K562 (cell line): ENCODE results near the gene CNR2. TPM values are rescaled to one million over a fixed set of nuclear protein-coding genes. Genes with fewer than 3 reads are reported as not detected.

Experiments used
- BACH1 ChIP-seq: fragments of 200-800 bp; sonication (Bioruptor generic); IDR thresholded peaks from 2 replicates; pipeline ENCODE4 v1.6.1; 2016; ENCODE audit warnings: missing genetic modification characterization, missing compliant biosample characterization
- CREB3L1 ChIP-seq: fragments of 450-650 bp; IDR thresholded peaks from 2 replicates; pipeline ENCODE4 v1.6.1; 2014; ENCODE audit warnings: low read depth, mild to moderate bottlenecking, moderate library complexity, borderline replicate concordance
- ELF1 ChIP-seq: fragments of 200-800 bp; sonication (Bioruptor generic); IDR thresholded peaks from 2 replicates; pipeline ENCODE4 v1.6.1; 2016; ENCODE audit warnings: missing genetic modification characterization, missing compliant biosample characterization
- KLF13 ChIP-seq: fragments of 450-650 bp; IDR thresholded peaks from 2 replicates; pipeline ENCODE4 v1.6.1; 2016; ENCODE audit warnings: missing genetic modification characterization, low read depth, mild to moderate bottlenecking, missing compliant biosample characterization, moderate library complexity, borderline replicate concordance
- MAX ChIP-seq: sonication (generic); formaldehyde crosslinking; IDR thresholded peaks from 2 replicates; pipeline ENCODE4 v1.9.0; 2022; ENCODE audit warnings: mild to moderate bottlenecking, missing genetic modification reagents
- MBD1 ChIP-seq: fragments of 250-450 bp; sonication (Bioruptor Pico); IDR thresholded peaks from 2 replicates; pipeline ENCODE4 v1.8.0; 2022; ENCODE audit warnings: inconsistent platforms
- NFE2 ChIP-seq: IDR thresholded peaks from 2 replicates; pipeline ENCODE4 v1.6.1; 2014; ENCODE audit warnings: antibody characterized with exemption, low read depth
- REST ChIP-seq, 2 experiments: fragments of 450-650 bp; formaldehyde crosslinking in 1 of 2; IDR thresholded peaks; 2 replicates each; pipeline versions ENCODE4 v1.4.0 to v1.6.1; 2014 to 2020; ENCODE audit warnings: mild to moderate bottlenecking in 2 of 2, borderline replicate concordance in 1 of 2, low read depth in 1 of 2
- SRF ChIP-seq, 2 experiments: fragments of 250-450, 450-650 bp in 1 of 2; sonication (Bioruptor Pico) in 1 of 2; sonication (generic) in 1 of 2; formaldehyde crosslinking; IDR thresholded peaks; 2 replicates each; pipeline versions ENCODE4 v1.5.0 to v1.5.1; 2020 to 2022; ENCODE audit warnings: mild to moderate bottlenecking in 1 of 2, missing genetic modification reagents in 1 of 2
- TAF9B ChIP-seq: fragments of 450-650 bp; IDR thresholded peaks from 2 replicates; pipeline ENCODE4 v1.6.1; 2018; ENCODE audit warnings: mild to moderate bottlenecking; ENCODE audit not compliant: partially characterized antibody
- ZBTB17 ChIP-seq: fragments of 450-650 bp; formaldehyde crosslinking; IDR thresholded peaks from 2 replicates; pipeline ENCODE4 v1.4.0; 2020; ENCODE audit warnings: mild to moderate bottlenecking
- ZNF124 ChIP-seq: sonication (generic); formaldehyde crosslinking; IDR thresholded peaks from 2 replicates; pipeline ENCODE4 v1.8.1; 2022; ENCODE audit warnings: missing genetic modification reagents
- ZNF41 ChIP-seq: fragments of 250-450 bp; sonication (Bioruptor Pico); conservative IDR thresholded peaks from 2 replicates; pipeline ENCODE4 v1.4.0; 2020; ENCODE audit warnings: mild to moderate bottlenecking
- ZNF77 ChIP-seq: fragments of 250-450 bp; sonication (Bioruptor Pico); IDR thresholded peaks from 2 replicates; pipeline ENCODE4 v1.5.0; 2020
- ZSCAN32 ChIP-seq: fragments of 450-650 bp; formaldehyde crosslinking; IDR thresholded peaks from 2 replicates; pipeline ENCODE4 v1.4.0; 2020; ENCODE audit warnings: mild to moderate bottlenecking, moderate library complexity
- polyA plus RNA-seq, 8 experiments: library from polyadenylated mRNA; depleted of rRNA in 4 of 8; stranded (reverse) in 5 of 8; unstranded in 3 of 8; fragments of >200 nt; fragmentation: Nextera tagmentation in 2 of 8; fragmentation: Illumina TruSeq in 1 of 8; extraction: Ambion mirVana in 2 of 8; extraction: Trizol in 1 of 8; gene quantifications; 2 replicates each; pipeline versions ENCODE4 v1.2.1 to v1.2.3, GENCODE V29; 2011 to 2014; ENCODE audit warnings: inconsistent platforms in 1 of 8, missing spikeins in 1 of 8
- total RNA-seq, 7 experiments: library from RNA; depleted of rRNA in 6 of 7; stranded (reverse); fragments of >200 nt in 6 of 7; fragmentation: Illumina TruSeq in 2 of 7; extraction: Trizol in 2 of 7; gene quantifications; 2 replicates each; pipeline versions ENCODE4 v1.2.1 to v1.2.3, GENCODE V29; 2011 to 2021; ENCODE audit warnings: low replicate concordance in 1 of 7

The CNR2 gene
- total and polyA plus RNA-seq, 9 of the 15 experiments (the other 6 are each of a cell fraction or from before 2014, with no cell fraction given) = not detected

GRCh38 chr1:23927097-23927496 is 13.9 kb upstream of the CNR2 start (continued):
- TF ChIP-seq MBD1 (no peak), ZNF77 (CRISPR knock-in tag) (no peak), ELF1 (tag) (no peak), KLF13 (tag) (no peak), NFE2 (no peak), SRF (CRISPR knock-in tag; IDR thresholded peaks at IDR 0.05) (no peak), ZSCAN32 (CRISPR knock-in tag) (no peak), TAF9B (no peak), CREB3L1 (no peak), BACH1 (no peak), ZBTB17 (CRISPR knock-in tag) (0 out of 2 replicates have a peak, but pooled peaks have one; percentile 76), MAX (CRISPR knock-in tag) (no peak), REST (IDR thresholded peaks at IDR 0.05; ENCODE audit: borderline replicate concordance) (peak; percentile 6; the same call in 1 of the 2 replicates), REST (CRISPR knock-in tag; IDR thresholded peaks at IDR 0.05; ENCODE audit: low read depth) (no peak), ZNF124 (CRISPR knock-in tag) (no peak), ZNF41 (CRISPR knock-in tag) (no peak)
